ENCODE data around the gene CCDC85A.
"Not testable (repeated sequence)": the region's sequence is repeated elsewhere in the genome, so short reads cannot be mapped to it uniquely, and the experiment has no call there.

Gene CCDC85A

GRCh38 chr2:56183643-56184499 lies at the start of gene CCDC85A:
Gene CCDC85A, plus strand, starts transcription at chr2:56183990. Its CDS starts 635 bp downstream, at chr2:56184625.
- no peak within 1 kb of the TSS for H3K27ac ChIP-seq
- no peaks in the 10 kb centered on the region for H3K36me3 ChIP-seq (ENCODE audit: insufficient read depth, low read length)
- no peak within 1 kb of the TSS for H3K9ac ChIP-seq (ENCODE audit: insufficient read length)
- no peak for TF ChIP-seq EZH2 (IDR thresholded peaks at IDR 0.05)
- TF ChIP-seq FOXP2 (optimal IDR thresholded peaks at IDR 0.05; ENCODE audit: control extremely low read depth, extremely low read length, insufficient read depth) = no peak
- TF ChIP-seq POLR2AphosphoS5 (IDR thresholded peaks at IDR 0.05; ENCODE audit: borderline replicate concordance, low read depth, low read length) = no peak
- H3K9me3 ChIP-seq (ENCODE audit: low read depth, low read length) = no peaks in the 10 kb centered on the region
- peak within 1 kb of the TSS; percentile 76 for H3K4me3 ChIP-seq
- no peak for DNase-seq (ENCODE audit: low read depth, low spot score)

- TF ChIP-seq FOXP2 (optimal IDR thresholded peaks at IDR 0.05; ENCODE audit: control extremely low read depth, extremely low read length, insufficient read depth) = no peak
- TF ChIP-seq EZH2 (IDR thresholded peaks at IDR 0.05) = no peak
- TF ChIP-seq POLR2AphosphoS5 (IDR thresholded peaks at IDR 0.05; ENCODE audit: borderline replicate concordance, low read depth, low read length) = no peak
- Histone ChIP-seq H3K4me3 (no peak overlapping the region), H3K27ac (no peak overlapping the region), H3K9me3 (ENCODE audit: low read depth, low read length) (no peaks in the 10 kb centered on the region), H3K36me3 (ENCODE audit: insufficient read depth, low read length) (no peaks in the 10 kb centered on the region), H3K9ac (ENCODE audit: insufficient read length) (no peak overlapping the region)
- no peak for DNase-seq (ENCODE audit: low read depth, low spot score)
Observed at GRCh38 chr2:56134861-56135260, 48.9 kb upstream of the CCDC85A start.

GRCh38 chr2:56142497-56143061 lies 41.2 kb upstream of the CCDC85A start:
- H3K4me3 ChIP-seq; H3K9ac ChIP-seq (ENCODE audit: insufficient read length); H3K36me3 ChIP-seq (ENCODE audit: insufficient read depth, low read length); H3K9me3 ChIP-seq (ENCODE audit: low read depth, low read length); DNase-seq (ENCODE audit: low read depth, low spot score); H3K27ac ChIP-seq: not testable (repeated sequence)

- no peak for TF ChIP-seq FOXP2 (optimal IDR thresholded peaks at IDR 0.05; ENCODE audit: control extremely low read depth, extremely low read length, insufficient read depth)
- no peak for TF ChIP-seq POLR2AphosphoS5 (IDR thresholded peaks at IDR 0.05; ENCODE audit: borderline replicate concordance, low read depth, low read length)
- TF ChIP-seq EZH2 (IDR thresholded peaks at IDR 0.05) = no peak
- DNase-seq (ENCODE audit: low read depth, low spot score) = no peak
- H3K9ac ChIP-seq (ENCODE audit: insufficient read length) = no peak overlapping the region
- H3K4me3 ChIP-seq = no peak overlapping the region
- no peak overlapping the region for H3K27ac ChIP-seq
- H3K9me3 ChIP-seq (ENCODE audit: low read depth, low read length) = no peaks in the 10 kb centered on the region
- no peaks in the 10 kb centered on the region for H3K36me3 ChIP-seq (ENCODE audit: insufficient read depth, low read length)
Observed at GRCh38 chr2:56147907-56148306, 35.9 kb upstream of the CCDC85A start.

GRCh38 chr2:56148825-56149224 lies 35.0 kb upstream of the CCDC85A start:
- Histone ChIP-seq H3K36me3 (ENCODE audit: insufficient read depth, low read length) (no peaks in the 10 kb centered on the region), H3K9me3 (ENCODE audit: low read depth, low read length) (no peaks in the 10 kb centered on the region), H3K4me3 (no peak overlapping the region), H3K9ac (ENCODE audit: insufficient read length) (no peak overlapping the region), H3K27ac (no peak overlapping the region)
- no peak for DNase-seq (ENCODE audit: low read depth, low spot score)
- TF ChIP-seq FOXP2 (optimal IDR thresholded peaks at IDR 0.05; ENCODE audit: control extremely low read depth, extremely low read length, insufficient read depth) (no peak), EZH2 (IDR thresholded peaks at IDR 0.05) (no peak), POLR2AphosphoS5 (IDR thresholded peaks at IDR 0.05; ENCODE audit: borderline replicate concordance, low read depth, low read length) (no peak)

- H3K36me3 ChIP-seq (ENCODE audit: insufficient read depth, low read length) = no peaks in the 10 kb centered on the region
- H3K4me3 ChIP-seq = no peak overlapping the region
- DNase-seq (ENCODE audit: low read depth, low spot score) = no peak
- no peak overlapping the region for H3K27ac ChIP-seq
- H3K9me3 ChIP-seq (ENCODE audit: low read depth, low read length) = no peaks in the 10 kb centered on the region
- TF ChIP-seq EZH2 (IDR thresholded peaks at IDR 0.05) = no peak
- TF ChIP-seq POLR2AphosphoS5 (IDR thresholded peaks at IDR 0.05; ENCODE audit: borderline replicate concordance, low read depth, low read length) = no peak
- TF ChIP-seq FOXP2 (optimal IDR thresholded peaks at IDR 0.05; ENCODE audit: control extremely low read depth, extremely low read length, insufficient read depth) = no peak
- H3K9ac ChIP-seq (ENCODE audit: insufficient read length) = no peak overlapping the region
Observed at GRCh38 chr2:56151841-56152240, 31.9 kb upstream of the CCDC85A start.

- no peak for TF ChIP-seq FOXP2 (optimal IDR thresholded peaks at IDR 0.05; ENCODE audit: control extremely low read depth, extremely low read length, insufficient read depth)
- no peak for TF ChIP-seq POLR2AphosphoS5 (IDR thresholded peaks at IDR 0.05; ENCODE audit: borderline replicate concordance, low read depth, low read length)
- Histone ChIP-seq H3K36me3 (ENCODE audit: insufficient read depth, low read length) (no peaks in the 10 kb centered on the region), H3K9ac (ENCODE audit: insufficient read length) (no peak overlapping the region), H3K9me3 (ENCODE audit: low read depth, low read length) (no peaks in the 10 kb centered on the region), H3K27ac (no peak overlapping the region), H3K4me3 (no peak overlapping the region)
- no peak for DNase-seq (ENCODE audit: low read depth, low spot score)
Observed at GRCh38 chr2:56155188-56155587, 28.6 kb upstream of the CCDC85A start.

- H3K27ac ChIP-seq; H3K36me3 ChIP-seq (ENCODE audit: insufficient read depth, low read length); DNase-seq (ENCODE audit: low read depth, low spot score); H3K9ac ChIP-seq (ENCODE audit: insufficient read length); H3K4me3 ChIP-seq; H3K9me3 ChIP-seq (ENCODE audit: low read depth, low read length): not testable (repeated sequence)
Observed at GRCh38 chr2:56159875-56160274, 23.9 kb upstream of the CCDC85A start.
